ENCODE measurements around the gene HACE1. TPM values are rescaled to one million over a fixed set of nuclear protein-coding genes. Genes with fewer than 3 reads are reported as not detected.
"Not testable (repeated sequence)": the region's sequence is repeated elsewhere in the genome, so short reads cannot be mapped to it uniquely, and the experiment has no call there.

HACE1 gene
- 5.9 TPM for total RNA-seq
- long read RNA-seq, full-length matches to known transcripts = 5 of 9 reads
- long read RNA-seq, partial matches to known transcripts = 0 of 9 reads
- long read RNA-seq, other reads (novel, unspliced or antisense) = 4 of 9 reads

GRCh38 chr6:104859225-104860146 lies at the start of gene HACE1:
Gene HACE1 (minus strand): TSS chr6:104859919. CDS start chr6:104859642, 277 bp downstream.
- no peaks in the 10 kb centered on the region for H3K9me3 ChIP-seq (replicated peaks)
- H3K4me1 ChIP-seq = peaks cover 15% of the 10 kb centered on the region
- H3K36me3 ChIP-seq = no peaks in the 10 kb centered on the region
- H3K27ac ChIP-seq (replicated peaks) = peak within 1 kb of the TSS; percentile 86
- H3K27me3 ChIP-seq (ENCODE audit: low read depth) = peaks cover 8% of the 10 kb centered on the region
- H3K4me3 ChIP-seq = peak within 1 kb of the TSS; percentile 93
- peak; percentile 90 for DNase-seq
- intact Hi-C loops (cut with micrococcal nuclease) = no loop called here
- TF ChIP-seq CTCF (IDR thresholded peaks at IDR 0.05; ENCODE audit: borderline replicate concordance) = peak; percentile 56

GRCh38 chr6:104908888-104909525 lies 49.3 kb upstream of the HACE1 start:
- intact Hi-C loops (cut with micrococcal nuclease) = no loop called here
- Histone ChIP-seq H3K4me3 (no peak overlapping the region), H3K36me3 (no peaks in the 10 kb centered on the region), H3K27me3 (ENCODE audit: low read depth) (no peaks in the 10 kb centered on the region), H3K9me3 (replicated peaks) (peaks cover 17% of the 10 kb centered on the region), H3K4me1 (no peaks in the 10 kb centered on the region), H3K27ac (replicated peaks) (no peak overlapping the region)
- DNase-seq = no peak
- no peak for TF ChIP-seq CTCF (IDR thresholded peaks at IDR 0.05; ENCODE audit: borderline replicate concordance)

GRCh38 chr6:104908031-104908887 lies 48.5 kb upstream of the HACE1 start:
- no peak for TF ChIP-seq CTCF (IDR thresholded peaks at IDR 0.05; ENCODE audit: borderline replicate concordance)
- intact Hi-C loops (cut with micrococcal nuclease) = no loop called here
- Histone ChIP-seq H3K27ac (replicated peaks) (no peak overlapping the region), H3K4me3 (no peak overlapping the region), H3K27me3 (ENCODE audit: low read depth) (no peaks in the 10 kb centered on the region), H3K9me3 (replicated peaks) (peaks cover 19% of the 10 kb centered on the region), H3K4me1 (no peaks in the 10 kb centered on the region), H3K36me3 (no peaks in the 10 kb centered on the region)
- no peak for DNase-seq

- H3K4me3 ChIP-seq; DNase-seq; H3K4me1 ChIP-seq; H3K27ac ChIP-seq (replicated peaks); intact Hi-C loops (cut with micrococcal nuclease); H3K36me3 ChIP-seq: not testable (repeated sequence)
- H3K27me3 ChIP-seq (ENCODE audit: low read depth) = peaks cover 31% of the 10 kb centered on the region
- peaks cover 19% of the 10 kb centered on the region for H3K9me3 ChIP-seq (replicated peaks)
These were observed 39.2 kb upstream of the HACE1 start for GRCh38 chr6:104898893-104899292.

GRCh38 chr6:104896914-104897313 lies 37.2 kb upstream of the HACE1 start:
- no peak for DNase-seq
- TF ChIP-seq CTCF (IDR thresholded peaks at IDR 0.05; ENCODE audit: borderline replicate concordance) = peak; percentile 30
- Histone ChIP-seq H3K4me3 (no peak overlapping the region), H3K9me3 (replicated peaks) (peaks cover 5% of the 10 kb centered on the region), H3K4me1 (no peaks in the 10 kb centered on the region), H3K36me3 (no peaks in the 10 kb centered on the region), H3K27me3 (ENCODE audit: low read depth) (peaks cover 46% of the 10 kb centered on the region), H3K27ac (replicated peaks) (no peak overlapping the region)
- intact Hi-C loops (cut with micrococcal nuclease) = no loop called here
